Measurements from ENCODE around the gene SH3PXD2B. TPM values are rescaled to one million over a fixed set of nuclear protein-coding genes. Genes with fewer than 3 reads are reported as not detected.

Gene SH3PXD2B
- total and polyA plus RNA-seq, 11 donors = 1.1 to 22.7 (median 6.9) TPM

GRCh38 chr5:172441262-172441751 is 13.0 kb downstream of the SH3PXD2B start:
- WGBS, 4 donors = 87 to 93% (median 91%) methylated on average over 14 of the region's 14 CpGs
- H3K4me3 ChIP-seq = no peak overlapping the region
- TF ChIP-seq POLR2A (IDR thresholded peaks at IDR 0.05) (no peak), CTCF (IDR thresholded peaks at IDR 0.05) (no peak)
- H3K36me3 ChIP-seq = no peaks in the 10 kb centered on the region
- DNase-seq = peak in 2 of 5 donors; percentile 61 to 63
- peaks cover 6 to 65% (median 45%) of the 10 kb centered on the region in 12 donors for H3K4me1 ChIP-seq
- intact Hi-C loops (cut with DNase I) = loop anchor here in 2 of 10 donors (5.0 to 10.0 kb wide), 2 partner anchors 254 to 337 kb away; partner anchors contain the start of gene STK10 (in 1 of the 2)
- peak overlapping the region in 1 of 12 donors; percentile 5 for H3K27ac ChIP-seq
- ATAC-seq = peak in 1 of 4 donors; percentile 13
- no peaks in the 10 kb centered on the region for H3K9me3 ChIP-seq
- H3K27me3 ChIP-seq = no peaks in the 10 kb centered on the region

- Histone ChIP-seq H3K27ac (no peak overlapping the region), H3K4me3 (no peak overlapping the region), H3K9me3 (no peaks in the 10 kb centered on the region), H3K4me1 (peaks cover 6 to 57% (median 40%) of the 10 kb centered on the region in 12 donors), H3K36me3 (no peaks in the 10 kb centered on the region), H3K27me3 (no peaks in the 10 kb centered on the region)
- TF ChIP-seq POLR2A (IDR thresholded peaks at IDR 0.05) (no peak), CTCF (IDR thresholded peaks at IDR 0.05) (no peak)
- intact Hi-C loops (cut with DNase I) = loop anchor here in 2 of 10 donors (5.0 to 10.0 kb wide), 2 partner anchors 253 to 336 kb away; partner anchors contain the start of gene STK10 (in 1 of the 2)
- WGBS, 4 donors = 93 to 98% (median 95%) methylated on average over 7 of the region's 7 CpGs
- no peak for ATAC-seq
- DNase-seq = no peak
Observed at GRCh38 chr5:172440486-172440885, 13.8 kb downstream of the SH3PXD2B start.

GRCh38 chr5:172439785-172440477 is 14.4 kb downstream of the SH3PXD2B start:
- peaks cover 6 to 51% (median 35%) of the 10 kb centered on the region in 12 donors for H3K4me1 ChIP-seq
- no peaks in the 10 kb centered on the region for H3K9me3 ChIP-seq
- intact Hi-C loops (cut with DNase I) = loop anchor here in 2 of 10 donors (5.0 to 10.0 kb wide), 2 partner anchors 253 to 335 kb away; partner anchors contain the start of gene STK10 (in 1 of the 2)
- no peak overlapping the region for H3K27ac ChIP-seq
- TF ChIP-seq CTCF (IDR thresholded peaks at IDR 0.05) = no peak
- WGBS, 4 donors = 80 to 88% (median 84%) methylated on average over 22 of the region's 22 CpGs
- no peaks in the 10 kb centered on the region for H3K36me3 ChIP-seq
- no peak overlapping the region for H3K4me3 ChIP-seq
- ATAC-seq = no peak
- DNase-seq = peak in 1 of 5 donors; percentile 33
- H3K27me3 ChIP-seq = no peaks in the 10 kb centered on the region

GRCh38 chr5:172438319-172438668 is 16.0 kb downstream of the SH3PXD2B start:
- Histone ChIP-seq H3K27me3 (no peaks in the 10 kb centered on the region), H3K27ac (peak overlapping the region in 10 of 12 donors; percentile 0 to 74 (median 64)), H3K36me3 (no peaks in the 10 kb centered on the region), H3K4me1 (peaks cover 4 to 37% (median 19%) of the 10 kb centered on the region in 12 donors), H3K9me3 (no peaks in the 10 kb centered on the region), H3K4me3 (no peak overlapping the region)
- DNase-seq (no peak), ATAC-seq (no peak)
- no peak for TF ChIP-seq CTCF (IDR thresholded peaks at IDR 0.05)
- TF ChIP-seq POLR2A (IDR thresholded peaks at IDR 0.05) = no peak
- WGBS, 4 donors = 48 to 80% (median 65%) methylated on average over 6 of the region's 6 CpGs
- intact Hi-C loops (cut with DNase I) = no loop called here
